LNCAP (cell line): ENCODE data around the gene NATD1.

Experiments used
- TF ChIP-seq, protein P1 (sequence below): fragments of 450-650 bp; IDR thresholded peaks from 2 replicates; pipeline ENCODE4 v1.5.1; 2017; ENCODE audit warnings: mild to moderate bottlenecking

NATD1 gene

DNA sequence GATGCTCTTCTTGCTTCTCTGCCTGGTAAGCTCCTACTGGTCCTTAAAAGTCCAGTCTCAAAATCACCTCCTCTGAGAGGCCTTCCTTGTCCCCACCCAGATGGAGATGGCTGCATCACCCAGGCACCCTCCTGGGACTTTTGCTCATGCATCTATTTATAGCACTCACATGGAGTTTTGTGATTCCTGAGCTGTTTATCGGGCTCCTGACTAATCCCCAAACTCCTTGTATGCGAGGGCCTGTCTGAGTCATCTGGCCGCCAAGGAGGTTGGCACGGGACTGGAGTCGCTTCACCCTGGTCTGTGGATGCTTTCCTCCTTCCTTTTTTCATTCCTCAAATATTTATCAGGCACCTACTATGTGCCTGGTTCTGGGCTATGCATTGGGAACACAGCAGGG is 29.0 kb upstream of the NATD1 start:
- TF ChIP-seq, protein P1, sequence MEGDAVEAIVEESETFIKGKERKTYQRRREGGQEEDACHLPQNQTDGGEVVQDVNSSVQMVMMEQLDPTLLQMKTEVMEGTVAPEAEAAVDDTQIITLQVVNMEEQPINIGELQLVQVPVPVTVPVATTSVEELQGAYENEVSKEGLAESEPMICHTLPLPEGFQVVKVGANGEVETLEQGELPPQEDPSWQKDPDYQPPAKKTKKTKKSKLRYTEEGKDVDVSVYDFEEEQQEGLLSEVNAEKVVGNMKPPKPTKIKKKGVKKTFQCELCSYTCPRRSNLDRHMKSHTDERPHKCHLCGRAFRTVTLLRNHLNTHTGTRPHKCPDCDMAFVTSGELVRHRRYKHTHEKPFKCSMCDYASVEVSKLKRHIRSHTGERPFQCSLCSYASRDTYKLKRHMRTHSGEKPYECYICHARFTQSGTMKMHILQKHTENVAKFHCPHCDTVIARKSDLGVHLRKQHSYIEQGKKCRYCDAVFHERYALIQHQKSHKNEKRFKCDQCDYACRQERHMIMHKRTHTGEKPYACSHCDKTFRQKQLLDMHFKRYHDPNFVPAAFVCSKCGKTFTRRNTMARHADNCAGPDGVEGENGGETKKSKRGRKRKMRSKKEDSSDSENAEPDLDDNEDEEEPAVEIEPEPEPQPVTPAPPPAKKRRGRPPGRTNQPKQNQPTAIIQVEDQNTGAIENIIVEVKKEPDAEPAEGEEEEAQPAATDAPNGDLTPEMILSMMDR: no peak

DNA sequence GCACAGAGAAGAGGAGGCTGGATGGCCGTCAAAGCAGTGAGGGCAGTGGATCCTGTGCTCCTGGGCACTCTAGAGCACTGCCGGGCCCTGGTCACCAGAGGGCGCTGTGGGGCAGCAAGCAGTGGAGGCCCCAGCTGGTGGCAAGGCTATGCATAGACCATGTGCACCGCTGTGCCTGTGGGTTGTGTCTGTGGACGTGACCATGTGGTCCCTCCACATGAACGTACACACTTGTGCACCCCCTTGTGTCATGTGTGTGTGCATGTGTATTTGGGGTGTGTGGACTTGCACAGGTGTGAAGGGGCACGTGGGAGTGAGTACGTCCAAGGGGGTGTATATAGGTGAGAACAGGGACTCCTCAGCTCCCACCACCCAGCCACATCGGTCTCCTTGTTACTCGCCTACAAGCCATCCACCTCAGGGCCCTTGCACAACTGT is 26.9 kb upstream of the NATD1 start:
- TF ChIP-seq, protein P1: peak; percentile 99

DNA sequence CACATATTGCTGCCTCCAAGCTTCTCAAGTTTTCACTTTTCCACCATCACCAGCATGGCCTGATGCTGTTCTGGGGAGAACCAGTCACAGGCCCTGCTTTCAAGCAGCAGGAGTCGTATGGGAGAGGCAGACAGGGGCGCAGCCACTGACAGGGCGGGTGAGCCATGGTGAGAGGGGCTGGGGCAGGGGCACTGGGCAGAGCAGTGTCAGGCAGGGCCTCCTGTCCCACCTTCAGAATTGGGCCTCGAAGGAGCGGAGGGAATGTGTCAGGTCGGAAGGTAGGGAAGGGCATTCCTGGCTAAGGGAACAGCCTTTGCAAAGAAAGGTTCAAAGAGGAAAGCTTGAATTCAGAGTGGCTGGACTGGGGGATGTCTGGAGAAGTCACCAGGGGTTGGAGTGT is 26.4 kb upstream of the NATD1 start:
- TF ChIP-seq, protein P1: no peak

DNA sequence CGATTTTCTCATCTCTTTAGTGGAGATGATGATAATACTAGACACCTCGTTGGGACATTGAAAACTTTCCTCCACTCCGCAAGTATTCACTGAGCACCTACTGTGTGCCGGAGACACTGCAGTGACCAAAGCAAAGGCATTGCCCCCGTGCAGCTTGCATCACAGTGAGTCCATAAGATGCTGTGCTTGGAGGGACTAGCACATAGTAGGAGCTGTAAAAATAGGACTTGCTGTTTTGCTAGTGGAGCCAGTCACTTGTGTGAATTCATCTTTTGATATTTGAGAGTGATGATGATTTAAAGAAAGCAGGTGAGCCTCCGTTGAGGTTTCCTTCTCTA is 26.0 kb upstream of the NATD1 start:
- TF ChIP-seq, protein P1: no peak

- TF ChIP-seq, protein P1: peak; percentile 10; the same call in 1 of the 2 replicates
Measured at GRCh38 chr17:21278450-21279197, 25.4 kb upstream of the NATD1 start.

DNA sequence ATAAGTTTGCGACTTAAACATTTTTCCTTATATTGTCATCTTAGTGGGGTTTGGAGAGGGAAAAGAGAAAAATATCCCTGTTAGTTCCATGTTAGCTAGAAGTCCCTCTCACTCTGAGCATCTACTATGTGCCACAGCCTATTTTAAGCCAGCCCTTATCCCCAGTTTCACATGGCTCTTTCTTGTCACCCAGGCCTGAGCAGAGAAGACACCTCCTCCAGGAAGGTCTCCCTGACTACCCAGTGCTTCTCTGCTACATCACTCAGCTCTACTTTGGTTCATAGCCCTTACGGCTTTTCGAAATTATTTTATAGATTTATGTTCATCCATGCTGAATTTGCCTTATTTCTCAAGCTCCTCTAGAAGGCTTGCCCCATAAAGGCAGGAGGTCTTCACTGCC is 24.1 kb upstream of the NATD1 start:
- TF ChIP-seq, protein P1: no peak

DNA sequence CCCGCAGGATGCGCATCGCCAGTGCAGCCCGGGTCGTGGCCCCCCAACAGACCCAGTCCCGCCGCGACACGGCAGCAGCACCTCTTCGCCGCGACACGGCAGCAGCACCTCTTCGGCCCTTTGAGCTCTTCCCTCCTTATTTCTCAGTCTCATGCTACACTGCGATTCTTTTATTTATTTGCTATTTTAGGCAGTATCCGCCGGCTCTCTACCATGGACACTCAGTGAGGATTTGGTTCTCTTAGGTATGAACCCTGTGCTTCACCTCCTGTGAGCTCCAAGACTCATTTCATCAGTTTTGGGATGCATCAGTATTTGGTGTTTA is 23.0 kb upstream of the NATD1 start:
- TF ChIP-seq, protein P1: no peak
